Suprapubic skin (tissue), 4 donors: Measurements from ENCODE around the gene EYA3. TPM values are rescaled to one million over a fixed set of nuclear protein-coding genes. Genes with fewer than 3 reads are reported as not detected.
A peak's percentile ranks its signal among the peaks of the same experiment; 100 is the strongest.

ENCODE experiments used
- DNase-seq, 2 donors: peaks; one replicate each; pipeline ENCODE4 v3.0.0-alpha.2; 2019; ENCODE audit warnings: low spot score in 2 of 2
- H3K27ac ChIP-seq: fragments of 200-600 bp; sonication (generic); one replicate; pipeline ENCODE4 v1.5.1; 2019
- H3K27me3 ChIP-seq: fragments of 200-600 bp; sonication (generic); one replicate; pipeline ENCODE4 v1.5.1; 2019
- H3K36me3 ChIP-seq: fragments of 200-600 bp; sonication (generic); one replicate; pipeline ENCODE4 v1.5.1; 2019
- H3K4me1 ChIP-seq: fragments of 200-600 bp; sonication (generic); one replicate; pipeline ENCODE4 v1.5.1; 2019
- H3K4me3 ChIP-seq: fragments of 200-600 bp; sonication (generic); one replicate; pipeline ENCODE4 v1.5.1; 2019; ENCODE audit warnings: mild to moderate bottlenecking
- H3K9me3 ChIP-seq: fragments of 200-600 bp; sonication (generic); one replicate; pipeline ENCODE4 v1.5.1; 2019
- CTCF ChIP-seq, 2 donors: fragments of 200-600 bp in 1 of 2; fragments of 450-650 bp in 1 of 2; sonication (generic) in 1 of 2; IDR thresholded peaks; one replicate each; pipeline ENCODE4 v1.5.1; 2016 to 2019; ENCODE audit warnings: antibody characterized with exemption in 2 of 2, mild to moderate bottlenecking in 1 of 2, moderate library complexity in 1 of 2
- EP300 ChIP-seq: sonication (generic); formaldehyde crosslinking; IDR thresholded peaks from one replicate; pipeline ENCODE4 v1.6.1; 2017; ENCODE audit warnings: antibody characterized with exemption
- POLR2A ChIP-seq, 2 donors: fragments of 450-650 bp; IDR thresholded peaks; one replicate each; pipeline ENCODE4 v1.6.1; 2017; ENCODE audit warnings: antibody characterized with exemption in 2 of 2, mild to moderate bottlenecking in 2 of 2, moderate library complexity in 2 of 2
- POLR2AphosphoS5 ChIP-seq, 3 donors: sonication (generic); formaldehyde crosslinking; IDR thresholded peaks; one replicate each; pipeline ENCODE4 v1.6.1; 2017; ENCODE audit warnings: antibody characterized with exemption in 3 of 3
- WGBS: methylation state at CpG from one replicate; pipeline ENCODE4 v1.1.5; 2018; 5-methylcytosine and 5-hydroxymethylcytosine counted together
- total RNA-seq, 4 donors: library from RNA; depleted of rRNA; stranded (reverse); fragments of >200 nt; gene quantifications; one replicate each; pipeline ENCODE4 v1.1.0, GENCODE V29; 2016

Gene EYA3
- total RNA-seq, 4 donors from 2014 or later = 15.4 to 20.3 (median 17.2) TPM

- peaks cover 21% of the 10 kb centered on the region for H3K4me1 ChIP-seq
- H3K4me3 ChIP-seq = no peak overlapping the region
- WGBS = 67% methylated on average over 8 of the region's 8 CpGs
- H3K27ac ChIP-seq = no peak overlapping the region
- no peak for DNase-seq
- no peaks in the 10 kb centered on the region for H3K27me3 ChIP-seq
- TF ChIP-seq POLR2AphosphoS5 (IDR thresholded peaks at IDR 0.05) (no peak), CTCF (IDR thresholded peaks at IDR 0.05) (no peak), POLR2A (IDR thresholded peaks at IDR 0.05) (no peak)
- no peaks in the 10 kb centered on the region for H3K9me3 ChIP-seq
- peaks cover 4% of the 10 kb centered on the region for H3K36me3 ChIP-seq
Observed at GRCh38 chr1:28058971-28059878, 29.2 kb downstream of the EYA3 start.

DNA sequence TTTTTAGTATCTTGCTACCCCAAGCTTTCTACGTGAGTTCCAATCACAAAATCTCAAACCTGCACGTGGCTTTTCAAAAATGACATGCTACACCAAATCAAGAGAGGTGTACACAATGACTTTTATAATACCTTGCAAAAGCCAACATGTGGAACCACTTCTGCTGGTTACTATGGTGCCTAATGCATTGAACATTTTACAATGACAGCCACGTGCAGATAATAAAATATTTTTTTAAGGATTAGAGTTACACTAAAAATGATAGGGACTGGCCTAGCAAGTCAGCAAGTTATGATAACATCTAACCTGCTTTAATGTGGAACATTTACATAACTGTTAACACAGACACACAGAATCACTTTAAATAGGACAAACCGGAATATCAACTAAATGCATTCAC is 30.2 kb downstream of the EYA3 start:
- TF ChIP-seq EP300 (no peak), CTCF (IDR thresholded peaks at IDR 0.05) (no peak), POLR2AphosphoS5 (IDR thresholded peaks at IDR 0.05) (no peak), POLR2A (IDR thresholded peaks at IDR 0.05) (no peak)
- Histone ChIP-seq H3K9me3 (no peaks in the 10 kb centered on the region), H3K27me3 (no peaks in the 10 kb centered on the region), H3K4me1 (peaks cover 21% of the 10 kb centered on the region), H3K4me3 (no peak overlapping the region), H3K36me3 (peaks cover 4% of the 10 kb centered on the region), H3K27ac (no peak overlapping the region)
- 49% methylated on average over 4 of the region's 4 CpGs for WGBS
- no peak for DNase-seq

DNA sequence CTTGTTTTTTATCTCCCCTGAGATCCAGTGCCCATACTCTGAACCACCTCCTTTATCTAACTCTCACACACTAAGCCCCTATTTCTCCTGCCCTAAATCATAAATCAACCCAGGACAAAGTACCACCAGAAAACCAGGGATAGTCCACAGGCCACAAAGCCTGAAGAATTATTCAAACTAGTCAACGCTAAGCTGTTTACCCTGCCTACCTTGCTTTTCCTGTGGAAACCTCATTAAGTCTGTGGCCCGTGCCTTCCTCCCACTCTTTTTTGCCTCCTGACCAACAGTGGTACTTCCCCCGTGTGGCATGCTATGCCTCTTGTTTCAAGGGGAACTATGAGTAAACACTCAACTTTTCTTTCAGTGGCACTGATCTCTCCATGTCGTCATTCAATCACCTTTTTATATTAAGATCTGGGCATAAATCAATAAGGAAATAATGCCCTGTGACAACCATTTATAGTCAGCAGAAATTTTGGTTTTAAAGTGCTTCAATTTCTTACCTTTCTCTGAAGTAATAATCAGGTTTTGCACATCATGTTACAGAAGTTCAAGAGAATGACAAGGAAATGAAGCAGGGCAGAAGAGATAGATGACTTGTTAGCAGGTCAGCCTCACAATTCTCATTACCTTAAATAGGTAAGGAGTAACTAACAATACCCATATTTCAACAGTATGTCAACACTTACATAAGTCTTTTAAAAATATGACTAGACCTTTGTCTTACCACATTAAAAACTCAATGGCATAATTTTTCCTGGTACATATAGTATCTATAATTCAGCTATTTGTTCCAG is 32.1 kb downstream of the EYA3 start:
- H3K4me3 ChIP-seq = no peak overlapping the region
- no peak for TF ChIP-seq EP300
- peak in 1 of 3 donors; percentile 15 for TF ChIP-seq POLR2AphosphoS5 (IDR thresholded peaks at IDR 0.05)
- H3K27me3 ChIP-seq = no peaks in the 10 kb centered on the region
- peaks cover 21% of the 10 kb centered on the region for H3K4me1 ChIP-seq
- WGBS = 68% methylated on average over 4 of the region's 4 CpGs
- H3K27ac ChIP-seq = no peak overlapping the region
- H3K9me3 ChIP-seq = no peaks in the 10 kb centered on the region
- peaks cover 4% of the 10 kb centered on the region for H3K36me3 ChIP-seq
- DNase-seq = no peak

DNA sequence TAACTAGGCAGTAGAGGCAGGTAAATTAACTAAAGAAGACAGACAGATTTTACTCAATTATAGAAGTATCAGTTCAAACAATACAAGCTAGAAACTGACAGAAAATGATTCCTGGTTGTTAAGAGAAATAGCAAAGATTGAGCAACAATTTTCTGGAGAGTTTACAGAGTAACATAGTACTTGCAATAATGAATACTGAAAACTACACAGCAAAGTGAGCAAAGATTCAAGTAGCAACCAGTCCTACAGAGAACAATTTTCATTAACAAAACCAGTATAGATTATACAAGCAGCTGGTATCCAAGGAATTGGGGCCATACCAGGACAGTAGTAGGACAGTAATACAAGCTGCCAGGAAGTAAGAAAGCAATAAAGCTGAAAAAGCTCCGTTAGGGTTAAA is 37.6 kb downstream of the EYA3 start:
- H3K36me3 ChIP-seq = peaks cover 16% of the 10 kb centered on the region
- TF ChIP-seq CTCF (IDR thresholded peaks at IDR 0.05) = no peak
- no peak for TF ChIP-seq POLR2A (IDR thresholded peaks at IDR 0.05)
- no peak for TF ChIP-seq EP300
- TF ChIP-seq POLR2AphosphoS5 (IDR thresholded peaks at IDR 0.05) = no peak
- no peaks in the 10 kb centered on the region for H3K4me1 ChIP-seq
- H3K9me3 ChIP-seq = no peaks in the 10 kb centered on the region
- H3K4me3 ChIP-seq = no peak overlapping the region
- H3K27ac ChIP-seq = no peak overlapping the region
- H3K27me3 ChIP-seq = no peaks in the 10 kb centered on the region
- DNase-seq = no peak
- 75% methylated on average over 1 of the region's 1 CpG for WGBS

- WGBS = 84% methylated on average over 4 of the region's 4 CpGs
- H3K27ac ChIP-seq = no peak overlapping the region
Observed at GRCh38 chr1:28046716-28047115, 41.7 kb downstream of the EYA3 start.

More at GRCh38 chr1:28046716-28047115, 41.7 kb downstream of the EYA3 start:
- no peaks in the 10 kb centered on the region for H3K9me3 ChIP-seq
- no peak for DNase-seq
- peaks cover 20% of the 10 kb centered on the region for H3K36me3 ChIP-seq
- no peak for TF ChIP-seq POLR2A (IDR thresholded peaks at IDR 0.05)
- TF ChIP-seq CTCF (IDR thresholded peaks at IDR 0.05) = no peak
- TF ChIP-seq POLR2AphosphoS5 (IDR thresholded peaks at IDR 0.05) = no peak
- no peak for TF ChIP-seq EP300
- no peak overlapping the region for H3K4me3 ChIP-seq
- no peaks in the 10 kb centered on the region for H3K4me1 ChIP-seq
- no peaks in the 10 kb centered on the region for H3K27me3 ChIP-seq
